NOMO-1 treated with dmso at 0.1 percent for 144 hours (cell line): ENCODE data around the gene TTLL8.

Experiments
- DNase-seq: peaks from one replicate; lab custom pipeline; 2025; ENCODE audit not compliant: unreplicated experiment; lab: John Stamatoyannopoulos, UW

Gene TTLL8

DNA sequence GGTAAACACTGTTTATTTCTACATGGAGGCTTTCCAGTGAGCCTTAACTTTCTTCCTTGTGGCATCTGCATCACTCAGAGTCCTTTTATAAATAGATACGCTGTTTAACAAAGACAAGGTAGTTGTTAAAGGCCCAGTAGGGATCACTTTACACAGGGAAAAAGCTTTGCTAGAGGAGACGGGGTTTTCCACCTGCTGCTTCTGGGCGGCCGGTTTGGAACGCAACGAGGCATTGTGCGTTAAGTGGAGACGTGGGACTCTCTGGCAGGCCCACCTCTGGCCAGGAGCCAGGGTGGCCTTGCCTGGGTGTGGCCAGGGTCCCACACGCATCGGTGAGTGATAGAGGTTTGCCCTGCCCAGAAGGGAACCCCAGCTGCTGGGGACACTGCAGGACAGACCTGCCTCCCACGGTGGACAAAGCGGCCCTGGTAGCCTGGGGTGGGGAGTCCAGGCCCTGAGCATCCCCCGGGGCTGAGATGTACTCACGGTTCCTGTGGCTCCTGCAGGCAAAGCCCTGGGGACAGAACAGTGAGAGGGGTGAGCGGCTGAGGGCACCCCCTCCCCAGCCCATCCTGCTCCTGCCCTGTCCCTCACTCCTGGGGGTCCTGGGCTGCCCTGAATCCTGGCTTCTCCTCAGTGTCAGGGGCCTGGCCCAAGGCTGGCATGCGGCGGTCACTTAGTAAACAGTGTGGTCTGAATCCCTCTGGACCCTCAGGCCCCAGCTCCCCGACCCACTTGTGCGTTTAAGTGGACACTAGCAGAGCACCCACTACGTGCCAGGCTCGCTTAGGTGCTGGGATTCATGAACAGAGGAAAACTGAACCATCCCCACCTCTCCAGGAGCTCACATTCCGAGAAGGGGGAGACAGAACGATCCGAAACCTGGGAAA is 49.7 kb downstream of the TTLL8 start:
- no peak for DNase-seq

GRCh38 chr22:50007057-50007511 is 51.0 kb downstream of the TTLL8 start:
- DNase-seq = no peak

DNA sequence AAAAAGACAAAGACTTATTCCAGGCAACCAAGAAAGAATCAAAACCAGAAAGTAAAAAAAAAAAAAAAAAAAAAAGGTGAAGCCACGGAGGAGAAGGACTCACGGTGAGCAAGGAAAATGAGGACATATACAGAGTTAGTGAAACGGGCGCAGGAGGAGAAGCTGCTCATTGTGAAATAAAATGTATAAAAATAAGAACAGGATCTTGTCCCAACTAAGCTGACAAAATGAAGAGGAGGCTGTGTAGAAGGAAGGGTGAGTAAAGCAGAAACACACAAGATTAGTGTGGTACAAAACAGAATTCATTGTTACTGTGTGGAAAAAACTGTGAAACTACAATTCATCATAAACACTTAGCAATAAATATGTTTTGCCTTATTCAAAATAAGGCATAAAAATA is 53.2 kb downstream of the TTLL8 start:
- peak; percentile 14 for DNase-seq

- no peak for DNase-seq
These were observed 55.3 kb downstream of the TTLL8 start for GRCh38 chr22:50002791-50003190.

DNA sequence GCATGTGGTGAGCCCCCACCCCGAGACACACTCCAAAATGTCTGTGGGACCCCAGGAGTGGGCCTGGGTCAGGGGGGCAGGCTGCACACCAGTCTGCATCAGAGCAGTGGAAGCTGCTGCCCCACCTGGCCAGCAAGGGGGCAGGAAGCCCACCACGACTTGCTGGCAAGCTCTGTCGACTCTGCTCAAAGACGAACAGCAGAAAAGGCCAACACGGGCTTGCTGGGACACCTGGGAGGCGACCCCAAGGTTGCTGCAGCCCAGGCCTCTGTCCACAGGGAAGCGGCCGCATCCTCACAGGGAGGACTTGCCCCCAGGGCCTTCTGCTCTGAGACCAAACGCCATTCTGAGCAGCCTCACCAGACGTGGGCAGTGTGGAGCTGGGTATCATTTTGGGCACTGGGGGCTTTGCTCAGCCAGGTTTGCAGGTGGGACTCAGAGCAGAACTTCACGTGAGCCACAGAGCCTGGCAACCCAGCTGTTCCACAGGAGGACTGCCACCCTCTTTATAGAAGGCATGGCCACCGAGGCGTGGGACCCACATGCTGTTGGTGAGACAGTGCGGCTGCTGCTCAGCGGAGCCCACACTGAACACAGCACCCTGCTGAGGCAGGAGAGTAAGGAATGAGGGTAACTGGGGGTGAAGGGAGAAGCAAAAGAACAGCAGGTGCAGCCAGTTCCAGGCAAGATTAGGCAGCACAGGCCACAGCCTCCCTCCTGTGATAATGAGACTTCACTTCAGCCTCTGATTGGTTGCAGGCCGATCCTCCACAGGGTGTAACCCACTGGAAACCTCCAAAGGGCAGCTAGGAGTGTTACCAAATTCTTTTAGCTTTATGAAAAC is 56.5 kb downstream of the TTLL8 start:
- no peak for DNase-seq

DNA sequence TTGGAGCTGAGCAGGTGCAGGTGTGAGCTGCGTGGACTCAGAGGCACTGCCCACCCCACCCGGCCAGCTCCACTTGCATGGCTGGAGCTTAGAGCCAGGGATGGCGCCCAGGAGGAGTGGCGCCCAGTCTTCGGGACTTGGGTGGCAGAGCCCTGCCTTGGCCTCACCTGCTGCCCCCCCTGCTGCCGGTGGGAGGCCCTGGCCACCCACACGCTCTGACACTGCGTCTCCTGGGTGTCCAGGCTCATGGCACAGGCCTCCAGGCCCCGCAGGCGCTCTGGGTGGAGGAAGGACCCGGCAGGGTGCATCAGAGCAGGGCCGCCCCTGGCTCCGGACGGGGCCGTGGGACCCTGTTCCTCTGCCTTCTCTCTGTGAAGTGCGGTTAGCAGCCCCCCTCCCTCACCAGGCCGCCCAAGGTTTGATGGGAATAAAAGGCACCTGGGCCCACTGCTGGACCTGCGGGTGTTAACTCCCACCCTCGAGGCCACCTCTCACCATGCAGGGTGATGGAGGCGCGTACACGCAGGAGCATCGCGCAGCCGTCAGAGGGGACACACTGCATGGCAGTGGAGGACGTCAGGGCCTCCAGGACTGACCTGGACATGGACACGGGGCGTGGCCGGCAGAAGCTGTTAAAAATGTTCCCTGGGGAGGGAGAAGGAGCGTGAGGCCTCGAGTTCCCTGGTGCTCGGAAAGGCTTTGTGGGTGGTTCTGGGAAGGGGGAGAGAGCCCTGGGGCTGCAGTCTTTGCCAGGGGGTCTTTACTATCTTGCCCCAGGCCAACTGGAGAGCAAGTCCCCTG is 57.3 kb downstream of the TTLL8 start:
- DNase-seq = no peak

DNA sequence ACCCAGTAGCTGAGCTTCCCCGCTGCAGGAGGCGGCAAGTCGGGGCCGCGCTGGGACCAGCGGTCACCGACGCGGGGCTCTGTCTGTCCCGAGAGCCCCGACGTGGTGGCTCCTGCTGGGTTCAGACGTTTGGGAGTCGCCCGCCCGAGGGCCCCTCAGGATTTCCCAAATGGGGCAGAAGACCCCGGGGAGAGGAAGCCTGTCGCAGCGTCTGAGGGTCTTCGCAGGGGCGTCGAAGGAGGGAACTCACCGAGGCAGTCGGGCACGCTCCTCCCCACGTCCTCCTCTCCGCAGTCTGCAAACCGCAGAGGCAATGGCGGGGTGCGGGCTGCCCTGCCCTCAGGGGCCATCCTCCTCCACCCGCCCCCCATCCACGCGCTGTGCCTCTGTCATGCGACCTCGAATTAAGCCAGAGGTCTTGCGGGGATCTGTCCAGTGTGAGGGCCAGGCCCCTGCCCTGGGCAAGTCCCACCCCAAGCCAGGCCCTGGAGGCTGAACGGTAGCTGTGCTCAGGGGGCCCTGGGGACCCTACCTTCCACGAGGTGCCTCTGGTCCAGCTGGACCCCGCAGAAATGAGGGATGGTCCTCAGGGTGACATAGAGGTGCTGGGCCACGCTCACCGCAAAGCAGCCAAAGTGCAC is 58.0 kb downstream of the TTLL8 start:
- DNase-seq = no peak

DNA sequence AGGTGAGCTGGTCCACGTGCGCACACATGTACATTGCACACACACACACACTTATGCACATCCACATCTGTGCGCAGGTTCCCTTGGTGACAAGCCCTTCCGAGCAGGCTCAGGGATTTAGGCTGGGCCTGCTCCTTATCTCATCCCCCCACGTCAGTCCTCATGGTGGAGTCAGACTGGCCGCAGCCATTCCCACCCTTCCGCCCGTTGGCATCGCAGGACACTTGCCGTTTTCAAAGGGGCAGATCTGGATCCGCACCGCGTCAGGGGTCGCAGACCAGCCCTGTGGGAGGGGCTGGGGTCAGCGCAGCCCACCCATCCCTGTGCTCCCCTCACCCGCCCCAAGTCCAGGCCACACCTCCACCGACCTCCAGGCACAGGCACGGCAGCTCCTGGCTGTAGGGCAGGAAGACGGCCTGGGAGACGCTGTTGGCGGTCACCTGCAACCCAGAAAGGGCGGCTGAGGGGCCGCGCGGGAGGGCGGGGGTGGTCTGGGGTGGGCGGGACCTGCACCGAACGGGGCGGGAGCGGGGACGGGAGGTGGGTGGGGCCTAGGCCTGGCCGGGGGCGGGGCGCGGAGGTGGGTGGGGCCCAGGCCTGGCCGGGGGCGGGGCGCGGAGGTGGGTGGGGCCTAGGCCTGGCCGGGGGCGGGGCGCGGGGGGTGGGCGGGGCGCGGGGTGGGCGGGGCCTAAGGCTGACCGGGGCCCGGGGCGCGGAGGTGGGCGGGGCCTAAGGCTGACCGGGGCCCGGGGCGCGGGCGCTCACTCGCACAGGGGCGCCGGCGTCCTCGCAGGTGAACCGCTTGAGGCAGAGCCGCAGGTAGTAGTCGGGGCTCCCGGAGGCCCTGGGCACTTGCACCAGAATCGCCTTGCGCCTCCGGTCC is 58.8 kb downstream of the TTLL8 start:
- DNase-seq = no peak

GRCh38 chr22:49998718-49999062 is 59.4 kb downstream of the TTLL8 start:
- DNase-seq = no peak

- DNase-seq = no peak
These were observed 60.0 kb downstream of the TTLL8 start for GRCh38 chr22:49997932-49998717.

DNA sequence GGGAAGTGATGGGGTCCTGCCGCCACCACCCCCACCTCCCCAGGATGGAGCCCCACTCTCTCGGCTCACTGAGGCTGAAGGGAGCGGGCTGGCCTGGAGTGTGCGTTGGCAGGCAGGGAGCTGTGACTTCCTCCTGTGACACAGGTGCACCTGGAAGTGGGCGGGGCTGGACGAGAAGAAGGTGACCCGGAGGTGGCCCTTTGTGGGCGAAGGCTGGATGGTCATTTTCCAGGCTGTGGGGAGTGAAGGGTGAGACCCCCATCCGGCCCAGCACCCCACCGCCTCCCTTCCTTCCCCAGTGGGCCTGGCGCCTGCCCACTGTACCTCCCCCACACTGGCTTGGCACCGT is 60.9 kb downstream of the TTLL8 start:
- DNase-seq = no peak

- no peak for DNase-seq
These were observed 61.4 kb downstream of the TTLL8 start for GRCh38 chr22:49996518-49997250.

- DNase-seq = no peak
These were observed 62.0 kb downstream of the TTLL8 start for GRCh38 chr22:49996119-49996517.

GRCh38 chr22:49995361-49996118 is 62.6 kb downstream of the TTLL8 start:
- no peak for DNase-seq

GRCh38 chr22:49995041-49995360 is 63.1 kb downstream of the TTLL8 start:
- no peak for DNase-seq

GRCh38 chr22:49994361-49995040 is 63.6 kb downstream of the TTLL8 start:
- no peak for DNase-seq

DNA sequence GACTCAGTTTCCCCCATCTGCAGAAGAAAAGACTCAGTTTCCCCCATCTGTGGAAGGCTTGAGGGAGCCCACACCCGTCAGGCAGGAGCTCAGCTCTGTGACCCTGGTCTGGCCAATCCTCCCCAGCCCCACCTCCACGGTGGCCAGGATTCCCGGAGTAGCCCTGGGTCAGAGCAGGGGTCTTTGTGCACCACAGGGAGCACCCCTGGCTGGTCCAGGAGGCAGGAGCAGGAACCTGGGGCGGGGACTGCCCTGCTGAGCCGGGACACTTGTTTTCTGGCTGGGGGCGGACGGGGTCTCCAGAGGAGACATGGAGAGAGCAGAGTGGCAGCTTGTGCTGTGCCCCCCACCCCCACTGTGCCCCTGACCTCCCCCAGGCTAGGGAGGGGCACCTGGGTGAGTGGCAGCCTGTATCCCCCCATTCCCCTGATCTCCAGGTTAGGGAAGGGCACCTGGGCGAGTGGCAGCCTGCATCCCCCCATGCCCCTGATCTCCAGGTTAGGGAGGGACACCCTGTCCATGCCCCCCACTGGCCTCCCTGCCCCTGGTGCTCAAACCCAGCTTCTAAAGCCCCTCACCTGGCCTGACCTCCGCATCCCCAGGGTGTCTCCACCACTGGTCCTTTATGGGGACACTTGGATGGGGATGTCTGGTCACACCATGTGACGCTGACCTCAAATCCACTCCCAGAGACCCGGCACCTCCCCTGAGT is 64.3 kb downstream of the TTLL8 start:
- no peak for DNase-seq
